Stimulated activated CD4-positive, alpha-beta T cell treated with anti-CD3 and anti-CD28 coated beads, TNF-alpha, amount 100 ng/mL, for 48 hours (primary cell): Measurements from ENCODE around the gene CFAP210.

ENCODE experiments used
- DNase-seq, 3 donors: peaks; one replicate each; pipeline ENCODE4 v3.0.0-alpha.2; 2020; ENCODE audit warnings: low read depth in 3 of 3

The CFAP210 gene

GRCh38 chr2:169673921-169674320 lies 20.3 kb downstream of the CFAP210 start:
- no peak for DNase-seq

- no peak for DNase-seq
Observed at GRCh38 chr2:169673106-169673505, 21.1 kb downstream of the CFAP210 start.

GRCh38 chr2:169672406-169672805 lies 21.8 kb downstream of the CFAP210 start:
- no peak for DNase-seq

GRCh38 chr2:169670937-169671336 lies 23.3 kb downstream of the CFAP210 start:
- no peak for DNase-seq

- DNase-seq: no peak
Observed at GRCh38 chr2:169670215-169670651, 24.0 kb downstream of the CFAP210 start.

- DNase-seq: no peak
Observed at GRCh38 chr2:169667583-169667982, 26.6 kb downstream of the CFAP210 start.

- DNase-seq: no peak
Observed at GRCh38 chr2:169664978-169665930, 29.0 kb downstream of the CFAP210 start.

- DNase-seq: no peak
Observed at GRCh38 chr2:169664600-169664977, 29.6 kb downstream of the CFAP210 start.

GRCh38 chr2:169663247-169663646 lies 31.0 kb downstream of the CFAP210 start:
- no peak for DNase-seq

GRCh38 chr2:169662744-169663143 lies 31.5 kb downstream of the CFAP210 start:
- no peak for DNase-seq

GRCh38 chr2:169661265-169661664 lies 32.9 kb downstream of the CFAP210 start:
- no peak for DNase-seq

- DNase-seq: no peak
Observed at GRCh38 chr2:169659320-169659719, 34.9 kb downstream of the CFAP210 start.

GRCh38 chr2:169658877-169659276 lies 35.3 kb downstream of the CFAP210 start:
- no peak for DNase-seq

GRCh38 chr2:169656164-169656563 lies 38.0 kb downstream of the CFAP210 start:
- DNase-seq: no peak

GRCh38 chr2:169653636-169654035 lies 40.6 kb downstream of the CFAP210 start:
- DNase-seq: no peak

- no peak for DNase-seq
Observed at GRCh38 chr2:169649278-169649677, 44.9 kb downstream of the CFAP210 start.

- DNase-seq: no peak
Observed at GRCh38 chr2:169647496-169647895, 46.7 kb downstream of the CFAP210 start.

GRCh38 chr2:169644173-169644572 lies 50.0 kb downstream of the CFAP210 start:
- no peak for DNase-seq

GRCh38 chr2:169641464-169641863 lies 52.7 kb downstream of the CFAP210 start:
- no peak for DNase-seq

GRCh38 chr2:169640104-169640503 lies 54.1 kb downstream of the CFAP210 start:
- DNase-seq: no peak

GRCh38 chr2:169637620-169638019 lies 56.6 kb downstream of the CFAP210 start:
- no peak for DNase-seq

- DNase-seq: no peak
Observed at GRCh38 chr2:169636440-169637097, 57.6 kb downstream of the CFAP210 start.

- no peak for DNase-seq
Observed at GRCh38 chr2:169625781-169626180, 68.4 kb downstream of the CFAP210 start.
